Sigmoid colon (tissue), 7 donors: ENCODE results near the gene CHST8. TPM values are rescaled to one million over a fixed set of nuclear protein-coding genes. Genes with fewer than 3 reads are reported as not detected.

ENCODE experiments used
- DNase-seq: peaks from one replicate; pipeline ENCODE4 v3.0.0-alpha.2; 2019
- H3K27ac ChIP-seq, 4 donors: fragments of 200-600 bp; sonication (generic); one replicate each; pipeline ENCODE4 v1.5.1; 2016 to 2019; ENCODE audit warnings: mild to moderate bottlenecking in 1 of 4
- H3K27me3 ChIP-seq, 3 donors: fragments of 200-600 bp; sonication (generic); one replicate each; pipeline ENCODE4 v1.5.1; 2019; ENCODE audit warnings: mild to moderate bottlenecking in 1 of 3
- H3K36me3 ChIP-seq, 4 donors: fragments of 200-600 bp; sonication (generic); one replicate each; pipeline ENCODE4 v1.5.1; 2016 to 2019
- H3K4me1 ChIP-seq, 4 donors: fragments of 200-600 bp; sonication (generic); one replicate each; pipeline ENCODE4 v1.5.1; 2017 to 2019
- H3K4me3 ChIP-seq, 4 donors: fragments of 200-600 bp; sonication (generic); one replicate each; pipeline ENCODE4 v1.5.1; 2017 to 2019; ENCODE audit warnings: mild to moderate bottlenecking in 2 of 4, moderate library complexity in 1 of 4
- H3K9me3 ChIP-seq, 4 donors: fragments of 200-600 bp in 3 of 4; sonication (generic) in 3 of 4; one replicate each; pipeline versions ENCODE4 v1.5.1 to v1.6.1; 2013 to 2019
- EP300 ChIP-seq, 4 donors: sonication (generic); formaldehyde crosslinking; IDR thresholded peaks; one replicate each; pipeline ENCODE4 v1.6.1; 2017; ENCODE audit warnings: antibody characterized with exemption in 4 of 4
- POLR2A ChIP-seq, 2 donors: fragments of 450-650 bp; IDR thresholded peaks; one replicate each; pipeline ENCODE4 v1.6.1; 2016; ENCODE audit warnings: antibody characterized with exemption in 2 of 2, mild to moderate bottlenecking in 2 of 2, moderate library complexity in 2 of 2
- POLR2AphosphoS5 ChIP-seq, 4 donors: sonication (generic); formaldehyde crosslinking; IDR thresholded peaks; one replicate each; pipeline ENCODE4 v1.6.1; 2017; ENCODE audit warnings: antibody characterized with exemption in 4 of 4
- WGBS, 2 donors: extraction: QIAGEN DNeasy Blood & Tissue Kit; methylation state at CpG; one replicate each; pipeline ENCODE4 v1.1.7; 2013; 5-methylcytosine and 5-hydroxymethylcytosine counted together
- intact Hi-C: fragments of 100-400 bp; cut with DNase I; formaldehyde crosslinking; loops from one replicate; pipeline ENCODE4 v1.15.1; 2023
- polyA plus RNA-seq, 3 donors: library from polyadenylated mRNA; stranded (reverse); fragments of 200-250 nt; gene quantifications; one replicate each; pipeline ENCODE4 v1.2.3, GENCODE V29; 2013
- total RNA-seq, 4 donors: library from RNA; depleted of rRNA; stranded (reverse); fragments of >200 nt; gene quantifications; one replicate each; pipeline ENCODE4 v1.1.0, GENCODE V29; 2016
- TF ChIP-seq, protein P1 (sequence below), 4 experiments: fragments of 450-650 bp in 3 of 4; fragments of 200-600 bp in 1 of 4; IDR thresholded peaks; one replicate each; pipeline ENCODE4 v1.5.1; 2016 to 2019; ENCODE audit warnings: antibody characterized with exemption in 4 of 4, mild to moderate bottlenecking in 3 of 4, moderate library complexity in 2 of 4
- donor health status: healthy with polysubstance abuse.
- donor health status: Bipolar disorder and iron deficiency.
- donor health status: healthy.

Gene CHST8
- total and polyA plus RNA-seq, 7 donors, result 0.35 to 0.60 (median 0.36) TPM; not detected in 4

DNA sequence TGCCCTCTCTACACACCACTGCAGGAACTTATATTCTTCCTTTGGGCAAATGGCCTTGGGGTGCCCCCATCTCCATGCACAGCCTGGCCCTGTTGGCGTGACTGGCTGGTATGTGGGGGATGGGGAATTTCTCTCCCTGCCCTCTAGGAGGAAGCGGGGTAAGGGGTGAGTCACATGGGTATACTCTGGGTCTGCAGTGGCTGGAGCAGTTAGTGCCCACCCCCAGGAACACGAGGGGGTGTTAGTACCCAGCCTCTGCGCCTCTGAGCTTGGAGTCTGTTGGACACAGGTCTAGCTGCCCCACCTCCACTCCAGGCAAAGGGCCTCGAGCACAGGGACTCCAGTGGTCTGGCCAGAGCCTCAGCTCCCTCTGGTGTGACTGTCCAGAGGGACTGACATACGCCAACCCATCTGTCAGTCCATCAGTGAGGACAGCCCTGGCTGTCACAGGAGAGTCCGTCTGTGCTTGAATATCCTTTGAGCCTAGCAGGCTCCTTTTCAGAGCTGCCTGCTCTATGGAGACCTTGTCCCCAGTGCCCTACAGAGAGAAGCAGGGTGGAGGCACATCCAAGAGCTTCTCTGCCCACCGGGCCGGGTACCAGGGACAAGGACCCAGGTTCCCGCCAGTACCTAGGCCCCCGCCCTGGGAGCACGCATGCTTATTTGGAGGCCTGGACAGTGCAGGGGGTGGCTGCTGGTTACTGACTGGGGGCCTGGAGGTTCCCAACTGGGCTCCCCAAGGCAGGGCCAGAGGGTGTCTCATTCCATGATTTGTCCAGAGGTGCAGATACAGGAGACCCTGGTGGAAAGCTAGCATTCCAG, 66.6 kb downstream of the CHST8 start:
- no peak overlapping the region for H3K27ac ChIP-seq
- no peaks in the 10 kb centered on the region for H3K4me1 ChIP-seq
- intact Hi-C loops, result no loop called here
- 67 to 76% methylated on average over 12 of the region's 12 CpGs for WGBS, 2 donors
- no peak for DNase-seq
- H3K27me3 ChIP-seq, result peaks cover 0 to 55% (median 25%) of the 10 kb centered on the region in 3 donors
- no peaks in the 10 kb centered on the region for H3K36me3 ChIP-seq
- H3K4me3 ChIP-seq, result no peak overlapping the region
- no peaks in the 10 kb centered on the region for H3K9me3 ChIP-seq
- TF ChIP-seq, protein P1, sequence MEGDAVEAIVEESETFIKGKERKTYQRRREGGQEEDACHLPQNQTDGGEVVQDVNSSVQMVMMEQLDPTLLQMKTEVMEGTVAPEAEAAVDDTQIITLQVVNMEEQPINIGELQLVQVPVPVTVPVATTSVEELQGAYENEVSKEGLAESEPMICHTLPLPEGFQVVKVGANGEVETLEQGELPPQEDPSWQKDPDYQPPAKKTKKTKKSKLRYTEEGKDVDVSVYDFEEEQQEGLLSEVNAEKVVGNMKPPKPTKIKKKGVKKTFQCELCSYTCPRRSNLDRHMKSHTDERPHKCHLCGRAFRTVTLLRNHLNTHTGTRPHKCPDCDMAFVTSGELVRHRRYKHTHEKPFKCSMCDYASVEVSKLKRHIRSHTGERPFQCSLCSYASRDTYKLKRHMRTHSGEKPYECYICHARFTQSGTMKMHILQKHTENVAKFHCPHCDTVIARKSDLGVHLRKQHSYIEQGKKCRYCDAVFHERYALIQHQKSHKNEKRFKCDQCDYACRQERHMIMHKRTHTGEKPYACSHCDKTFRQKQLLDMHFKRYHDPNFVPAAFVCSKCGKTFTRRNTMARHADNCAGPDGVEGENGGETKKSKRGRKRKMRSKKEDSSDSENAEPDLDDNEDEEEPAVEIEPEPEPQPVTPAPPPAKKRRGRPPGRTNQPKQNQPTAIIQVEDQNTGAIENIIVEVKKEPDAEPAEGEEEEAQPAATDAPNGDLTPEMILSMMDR (IDR thresholded peaks at IDR 0.05), result no peak
- TF ChIP-seq EP300 (IDR thresholded peaks at IDR 0.05), result no peak

DNA sequence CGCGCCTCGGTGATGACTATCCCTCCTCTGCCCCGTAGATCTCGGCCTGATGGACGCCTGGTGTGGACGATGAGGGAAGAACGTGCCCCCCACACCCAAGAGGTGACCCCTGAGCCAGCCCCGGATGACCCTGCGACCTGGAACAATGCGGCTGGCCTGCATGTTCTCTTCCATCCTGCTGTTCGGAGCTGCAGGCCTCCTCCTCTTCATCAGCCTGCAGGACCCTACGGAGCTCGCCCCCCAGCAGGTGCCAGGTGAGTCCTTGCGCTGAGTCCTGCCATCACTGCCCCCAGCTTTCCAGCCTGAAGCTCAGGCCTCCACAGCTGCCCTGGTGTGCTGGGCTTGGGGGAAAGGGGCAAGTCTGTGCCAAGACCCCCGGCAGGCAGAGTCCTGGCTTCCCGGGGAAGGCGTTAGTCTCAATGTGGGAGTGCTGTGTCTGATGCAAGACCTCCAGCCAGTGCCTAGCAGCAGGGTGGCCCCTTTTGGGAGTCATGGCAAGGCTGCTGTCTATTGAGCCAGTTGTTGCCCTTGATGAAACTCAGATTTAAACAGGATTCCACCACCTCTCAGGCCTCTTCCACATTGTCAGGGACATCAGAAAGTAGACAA, 67.5 kb downstream of the CHST8 start:
- Histone ChIP-seq H3K36me3 (no peaks in the 10 kb centered on the region), H3K27me3 (peaks cover 0 to 46% (median 17%) of the 10 kb centered on the region in 3 donors), H3K27ac (no peak overlapping the region), H3K9me3 (no peaks in the 10 kb centered on the region), H3K4me1 (no peaks in the 10 kb centered on the region), H3K4me3 (no peak overlapping the region)
- intact Hi-C loops, result no loop called here
- TF ChIP-seq, protein P1 (IDR thresholded peaks at IDR 0.05), result no peak
- TF ChIP-seq POLR2A (IDR thresholded peaks at IDR 0.05) (no peak), POLR2AphosphoS5 (IDR thresholded peaks at IDR 0.05) (no peak), EP300 (IDR thresholded peaks at IDR 0.05) (no peak)
- WGBS, 2 donors, result 80 to 86% methylated on average over 18 of the region's 18 CpGs
- DNase-seq, result no peak

DNA sequence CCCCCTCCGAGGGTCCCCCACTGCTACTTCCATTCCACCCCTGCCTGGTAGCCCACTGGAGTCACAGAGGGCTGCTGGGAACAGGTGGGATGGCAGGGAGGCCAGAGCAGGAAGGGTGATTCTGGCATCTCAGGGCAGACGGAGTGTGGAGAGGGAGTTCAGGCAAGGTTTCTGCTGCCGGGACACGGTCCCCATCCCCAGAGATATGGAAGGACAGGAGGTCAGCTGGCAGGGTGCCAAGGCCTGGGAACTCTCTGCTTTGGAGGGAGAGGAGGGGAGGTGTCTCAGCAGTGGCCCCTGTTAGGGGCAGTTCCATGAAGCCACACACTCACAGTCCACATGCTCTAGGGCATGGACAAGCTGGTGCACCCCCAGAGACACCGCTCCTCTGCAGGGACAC, 68.1 kb downstream of the CHST8 start:
- Histone ChIP-seq H3K4me1 (no peaks in the 10 kb centered on the region), H3K27me3 (peaks cover 0 to 40% (median 10%) of the 10 kb centered on the region in 3 donors), H3K36me3 (no peaks in the 10 kb centered on the region), H3K9me3 (no peaks in the 10 kb centered on the region), H3K4me3 (no peak overlapping the region), H3K27ac (no peak overlapping the region)
- no peak for TF ChIP-seq EP300 (IDR thresholded peaks at IDR 0.05)
- no peak for TF ChIP-seq POLR2AphosphoS5 (IDR thresholded peaks at IDR 0.05)
- TF ChIP-seq POLR2A (IDR thresholded peaks at IDR 0.05), result no peak
- TF ChIP-seq, protein P1 (IDR thresholded peaks at IDR 0.05), result no peak
- DNase-seq, result no peak
- intact Hi-C loops, result no loop called here
- WGBS, 2 donors, result 47 to 66% methylated on average over 5 of the region's 5 CpGs

DNA sequence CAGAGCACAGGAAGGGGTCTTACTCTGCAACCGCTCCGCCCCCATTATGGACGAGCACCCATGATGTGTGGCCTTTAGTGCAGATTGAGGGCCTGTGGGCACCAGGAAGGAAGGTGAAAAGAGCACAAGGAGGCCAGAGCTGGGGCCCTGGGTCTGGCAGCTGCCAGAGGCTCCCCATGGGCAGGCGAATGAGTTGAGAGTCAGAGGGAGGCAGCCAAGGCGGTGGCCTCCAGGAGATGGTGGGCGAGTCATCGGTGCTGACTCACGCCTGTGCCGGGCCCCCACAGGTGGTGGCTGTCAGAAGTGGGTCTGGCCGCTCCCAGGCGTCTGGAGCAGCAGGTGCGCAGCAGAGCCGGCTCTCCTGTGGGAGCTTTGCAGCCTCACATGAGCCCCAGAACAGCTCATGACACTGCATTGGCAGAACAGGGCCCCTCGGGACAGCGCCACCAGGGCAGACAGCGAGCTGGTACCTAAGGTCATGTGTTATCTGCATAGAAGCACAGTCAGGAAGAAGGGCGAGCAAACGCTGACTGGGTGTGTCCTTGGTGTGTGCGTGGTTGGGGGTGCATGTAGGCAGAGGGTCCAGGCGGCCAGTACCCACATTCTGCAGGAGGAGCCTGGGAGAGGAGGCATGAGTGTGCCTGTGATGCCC, 68.8 kb downstream of the CHST8 start:
- no peaks in the 10 kb centered on the region for H3K36me3 ChIP-seq
- intact Hi-C loops, result no loop called here
- peaks cover 0 to 33% (median 8%) of the 10 kb centered on the region in 3 donors for H3K27me3 ChIP-seq
- H3K4me1 ChIP-seq, result no peaks in the 10 kb centered on the region
- H3K4me3 ChIP-seq, result no peak overlapping the region
- WGBS, 2 donors, result 61 to 73% methylated on average over 20 of the region's 20 CpGs
- H3K27ac ChIP-seq, result no peak overlapping the region
- DNase-seq, result no peak
- TF ChIP-seq POLR2A (IDR thresholded peaks at IDR 0.05) (no peak), POLR2AphosphoS5 (IDR thresholded peaks at IDR 0.05) (no peak), EP300 (IDR thresholded peaks at IDR 0.05) (no peak)
- TF ChIP-seq, protein P1 (IDR thresholded peaks at IDR 0.05), result no peak
- H3K9me3 ChIP-seq, result no peaks in the 10 kb centered on the region
